GM21619 (cell line): Measurements from ENCODE around the gene PRKAR1B.
A peak's percentile ranks its signal among the peaks of the same experiment; 100 is the strongest.

Source experiments
- ATAC-seq: cut with Tn5 transposase; IDR thresholded peaks from one replicate; pipeline ENCODE4 v1.9.1; 2021; ENCODE audit not compliant: unreplicated experiment

Gene PRKAR1B

GRCh38 chr7:607938-608337 lies 119.1 kb downstream of the PRKAR1B start:
- ATAC-seq: no peak

GRCh38 chr7:605661-606450 lies 121.2 kb downstream of the PRKAR1B start:
- no peak for ATAC-seq

- no peak for ATAC-seq
These were observed 122.1 kb downstream of the PRKAR1B start for GRCh38 chr7:604884-605531.

- ATAC-seq: peak; percentile 72
These were observed 122.8 kb downstream of the PRKAR1B start for GRCh38 chr7:604001-604883.

GRCh38 chr7:603152-603951 lies 123.7 kb downstream of the PRKAR1B start:
- ATAC-seq: no peak

- no peak for ATAC-seq
These were observed 124.5 kb downstream of the PRKAR1B start for GRCh38 chr7:602341-603141.

GRCh38 chr7:601595-602340 lies 125.3 kb downstream of the PRKAR1B start:
- ATAC-seq: peak; percentile 45

GRCh38 chr7:601036-601594 lies 126.0 kb downstream of the PRKAR1B start:
- no peak for ATAC-seq

- ATAC-seq: no peak
These were observed 126.7 kb downstream of the PRKAR1B start for GRCh38 chr7:600149-601035.

- no peak for ATAC-seq
These were observed 128.2 kb downstream of the PRKAR1B start for GRCh38 chr7:598899-599298.

GRCh38 chr7:597348-598178 lies 129.5 kb downstream of the PRKAR1B start:
- ATAC-seq: no peak

- no peak for ATAC-seq
These were observed 130.3 kb downstream of the PRKAR1B start for GRCh38 chr7:596819-597182.

- no peak for ATAC-seq
These were observed 130.8 kb downstream of the PRKAR1B start for GRCh38 chr7:596071-596818.

GRCh38 chr7:595621-596010 lies 131.5 kb downstream of the PRKAR1B start:
- no peak for ATAC-seq

GRCh38 chr7:594920-595620 lies 132.0 kb downstream of the PRKAR1B start:
- no peak for ATAC-seq
